SU-DHL-6 (cell line): ENCODE data around the gene VSTM1.

Experiments
- H2AFZ ChIP-seq: fragments of 200-600 bp; sonication (generic); 2 replicates; pipeline ENCODE4 v1.6.1; 2014; ENCODE audit warnings: low read depth, mild to moderate bottlenecking, moderate library complexity, mixed read lengths, antibody characterized with exemption, low read length; ENCODE audit not compliant: severe bottlenecking
- H3F3A ChIP-seq: fragments of 200-600 bp; shearing (Covaris generic); 2 replicates; pipeline ENCODE4 v1.6.0; 2016; ENCODE audit warnings: antibody characterized with exemption, mild to moderate bottlenecking; ENCODE audit not compliant: insufficient read depth
- H3K27ac ChIP-seq: fragments of 200-600 bp; sonication (generic); 2 replicates; pipeline ENCODE4 v1.5.1; 2016; ENCODE audit warnings: low read depth, mild to moderate bottlenecking, low read length, moderate library complexity, mixed read lengths
- H3K27me3 ChIP-seq: fragments of 200-600 bp; sonication (generic), shearing (Covaris generic); 2 replicates; pipeline ENCODE4 v1.6.0; 2014; ENCODE audit warnings: mild to moderate bottlenecking, low read length
- H3K36me3 ChIP-seq: fragments of 200-600 bp; sonication (generic); 2 replicates; pipeline ENCODE4 v1.6.1; 2014; ENCODE audit warnings: mild to moderate bottlenecking, low read length, mixed read lengths
- H3K4me2 ChIP-seq: fragments of 300-600, 200-600 bp; shearing (Covaris generic), sonication (generic); 2 replicates; pipeline ENCODE4 v1.6.0; 2014; ENCODE audit warnings: low read length, low read depth, mild to moderate bottlenecking; ENCODE audit not compliant: poor library complexity, severe bottlenecking
- H3K4me3 ChIP-seq: fragments of 200-600 bp; sonication (generic); 2 replicates; pipeline ENCODE4 v1.5.1; 2014; ENCODE audit warnings: antibody characterized with exemption, low read length, mild to moderate bottlenecking, mixed read lengths; ENCODE audit not compliant: insufficient read depth, poor library complexity, severe bottlenecking
- H3K79me2 ChIP-seq: fragments of 200-600 bp; sonication (generic); 2 replicates; pipeline ENCODE4 v1.6.1; 2014; ENCODE audit warnings: mild to moderate bottlenecking, low read length, moderate library complexity; ENCODE audit not compliant: insufficient read depth
- H3K9ac ChIP-seq: fragments of 200-600 bp; sonication (generic); 2 replicates; pipeline ENCODE4 v1.7.0; 2014; ENCODE audit warnings: mild to moderate bottlenecking, low read length
- H3K9me2 ChIP-seq: fragments of 200-600 bp; sonication (generic); replicated peaks from 2 replicates; pipeline ENCODE4 v1.6.1; 2014; ENCODE audit warnings: low read length; ENCODE audit not compliant: insufficient read depth
- H3K9me3 ChIP-seq: fragments of 200-600 bp; sonication (generic); 2 replicates; pipeline ENCODE4 v1.6.1; 2014; ENCODE audit warnings: low read length, mixed read lengths; ENCODE audit not compliant: insufficient read depth
- H4K20me1 ChIP-seq: fragments of 200-600 bp; sonication (generic); 2 replicates; pipeline ENCODE4 v1.6.1; 2014; ENCODE audit warnings: low read depth, mild to moderate bottlenecking, antibody characterized with exemption, low read length, moderate library complexity, mixed read lengths
- EZH2phosphoT487 ChIP-seq: fragments of 200-600 bp; sonication (generic), shearing (Covaris generic); conservative IDR thresholded peaks from 2 replicates; pipeline ENCODE4 v1.6.1; 2018; ENCODE audit warnings: mild to moderate bottlenecking, antibody characterized with exemption, low read length, moderate library complexity, mixed read lengths
- TF ChIP-seq, protein P1 (sequence below): fragments of 200-600 bp; sonication (generic); IDR thresholded peaks from one replicate; pipeline ENCODE4 v1.5.1; 2017; ENCODE audit warnings: antibody characterized with exemption, mild to moderate bottlenecking, low read length, moderate library complexity; ENCODE audit not compliant: insufficient read depth, poor library complexity, severe bottlenecking

Gene VSTM1

DNA sequence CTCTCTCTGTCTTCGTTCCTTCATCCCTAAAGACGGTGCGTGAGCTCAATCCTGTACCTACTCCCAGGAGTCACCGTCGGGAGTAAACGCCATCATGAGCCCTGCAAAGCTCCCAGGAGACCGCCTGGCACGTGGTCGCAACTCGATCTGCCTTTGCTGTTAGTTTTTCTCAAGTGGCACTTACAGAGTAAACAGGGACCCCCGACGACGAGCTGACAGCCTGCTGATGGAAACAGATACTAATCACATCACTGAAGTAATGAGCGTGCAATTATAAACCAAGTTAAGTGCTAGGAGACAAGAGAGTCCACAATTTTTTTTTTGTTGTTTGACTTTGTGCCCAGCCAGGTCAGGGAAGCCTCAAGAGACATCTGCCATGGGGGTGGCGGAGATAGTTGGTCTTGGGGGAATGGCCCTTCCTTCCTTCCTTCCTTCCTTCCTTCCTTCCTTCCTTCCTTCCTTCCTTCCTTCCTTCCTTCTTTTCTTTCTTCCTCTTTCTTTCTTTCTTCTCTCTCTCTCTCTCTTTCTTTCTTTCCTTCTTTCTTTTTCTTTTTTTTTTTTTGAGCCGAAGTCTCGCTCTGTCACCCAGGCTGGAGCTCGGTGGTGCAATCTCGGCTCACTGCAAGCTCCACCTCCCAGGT, 48.7 kb downstream of the VSTM1 start:
- Histone ChIP-seq H3K9me2 (no peaks in the 10 kb centered on the region), H3K4me2 (no peak overlapping the region), H3K27ac (no peak overlapping the region), H3K27me3 (no peaks in the 10 kb centered on the region), H3K9me3 (no peaks in the 10 kb centered on the region), H2AFZ (no peak overlapping the region), H3K4me3 (no peak overlapping the region), H3K9ac (no peak overlapping the region), H3K36me3 (no peaks in the 10 kb centered on the region), H4K20me1 (no peaks in the 10 kb centered on the region), H3K79me2 (no peaks in the 10 kb centered on the region), H3F3A (no peaks in the 10 kb centered on the region)
- TF ChIP-seq, protein P1, sequence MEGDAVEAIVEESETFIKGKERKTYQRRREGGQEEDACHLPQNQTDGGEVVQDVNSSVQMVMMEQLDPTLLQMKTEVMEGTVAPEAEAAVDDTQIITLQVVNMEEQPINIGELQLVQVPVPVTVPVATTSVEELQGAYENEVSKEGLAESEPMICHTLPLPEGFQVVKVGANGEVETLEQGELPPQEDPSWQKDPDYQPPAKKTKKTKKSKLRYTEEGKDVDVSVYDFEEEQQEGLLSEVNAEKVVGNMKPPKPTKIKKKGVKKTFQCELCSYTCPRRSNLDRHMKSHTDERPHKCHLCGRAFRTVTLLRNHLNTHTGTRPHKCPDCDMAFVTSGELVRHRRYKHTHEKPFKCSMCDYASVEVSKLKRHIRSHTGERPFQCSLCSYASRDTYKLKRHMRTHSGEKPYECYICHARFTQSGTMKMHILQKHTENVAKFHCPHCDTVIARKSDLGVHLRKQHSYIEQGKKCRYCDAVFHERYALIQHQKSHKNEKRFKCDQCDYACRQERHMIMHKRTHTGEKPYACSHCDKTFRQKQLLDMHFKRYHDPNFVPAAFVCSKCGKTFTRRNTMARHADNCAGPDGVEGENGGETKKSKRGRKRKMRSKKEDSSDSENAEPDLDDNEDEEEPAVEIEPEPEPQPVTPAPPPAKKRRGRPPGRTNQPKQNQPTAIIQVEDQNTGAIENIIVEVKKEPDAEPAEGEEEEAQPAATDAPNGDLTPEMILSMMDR, result no peak
- no peak for TF ChIP-seq EZH2phosphoT487

- H2AFZ ChIP-seq, result no peak overlapping the region
- H4K20me1 ChIP-seq, result no peaks in the 10 kb centered on the region
- no peaks in the 10 kb centered on the region for H3K27me3 ChIP-seq
- no peak overlapping the region for H3K4me2 ChIP-seq
- no peaks in the 10 kb centered on the region for H3K79me2 ChIP-seq
- no peak overlapping the region for H3K9ac ChIP-seq
- no peaks in the 10 kb centered on the region for H3K36me3 ChIP-seq
- TF ChIP-seq, protein P1, result no peak
- TF ChIP-seq EZH2phosphoT487, result no peak
- H3F3A ChIP-seq, result no peaks in the 10 kb centered on the region
- no peaks in the 10 kb centered on the region for H3K9me2 ChIP-seq
- no peak overlapping the region for H3K4me3 ChIP-seq
- no peaks in the 10 kb centered on the region for H3K9me3 ChIP-seq
- H3K27ac ChIP-seq, result no peak overlapping the region
These were observed 49.8 kb downstream of the VSTM1 start for GRCh38 chr19:54013866-54014265.

GRCh38 chr19:54011507-54012211, 52.0 kb downstream of the VSTM1 start:
- Histone ChIP-seq H3K79me2 (no peaks in the 10 kb centered on the region), H2AFZ (no peak overlapping the region), H3K27me3 (no peaks in the 10 kb centered on the region), H3K27ac (no peak overlapping the region), H3K9ac (no peak overlapping the region), H3K4me2 (no peak overlapping the region), H4K20me1 (no peaks in the 10 kb centered on the region), H3K9me2 (no peaks in the 10 kb centered on the region), H3F3A (no peaks in the 10 kb centered on the region), H3K36me3 (no peaks in the 10 kb centered on the region), H3K9me3 (no peaks in the 10 kb centered on the region), H3K4me3 (no peak overlapping the region)
- TF ChIP-seq, protein P1, result no peak
